CD14-positive monocyte (primary cell): ENCODE results near the gene ZCCHC2. TPM values are rescaled to one million over a fixed set of nuclear protein-coding genes. Genes with fewer than 3 reads are reported as not detected.

Source experiments
- DNase-seq, 3 donors: peaks; one replicate each; pipeline ENCODE4 v3.0.0-alpha.2; 2011 to 2022
- H2AFZ ChIP-seq: 2 replicates; pipeline ENCODE4 v1.6.0; 2012; ENCODE audit warnings: mild to moderate bottlenecking, low read depth, low read length, inconsistent platforms; ENCODE audit not compliant: insufficient read depth, poor library complexity, severe bottlenecking
- H3K27ac ChIP-seq, 2 donors: 1 replicate in 1 of 2; 2 replicates in 1 of 2; pipeline ENCODE4 v1.5.1; 2012 to 2013; ENCODE audit warnings: low read length in 2 of 2, control low read depth in 1 of 2, inconsistent platforms in 1 of 2, low read depth in 1 of 2, mild to moderate bottlenecking in 1 of 2
- H3K27me3 ChIP-seq, 2 donors: one replicate each; pipeline versions ENCODE4 v1.6.0 to v1.6.1; 2011 to 2013; ENCODE audit warnings: low read length in 2 of 2; ENCODE audit not compliant: control insufficient read depth in 2 of 2, insufficient read depth in 2 of 2
- H3K36me3 ChIP-seq, 2 donors: replicated peaks in 1 of 2; 1 replicate in 1 of 2; 2 replicates in 1 of 2; pipeline versions ENCODE4 v1.5.1 to v1.6.1; 2012 to 2013; ENCODE audit warnings: low read length in 2 of 2, control low read depth in 1 of 2, inconsistent platforms in 1 of 2, mild to moderate bottlenecking in 1 of 2; ENCODE audit not compliant: insufficient read depth in 2 of 2, control insufficient read depth in 1 of 2
- H3K4me1 ChIP-seq, 2 donors: 1 replicate in 1 of 2; 2 replicates in 1 of 2; pipeline versions ENCODE4 v1.5.1 to v1.6.1; 2012 to 2013; ENCODE audit warnings: low read length in 2 of 2, control low read depth in 1 of 2, inconsistent platforms in 1 of 2, mild to moderate bottlenecking in 1 of 2, moderate library complexity in 1 of 2; ENCODE audit not compliant: insufficient read depth in 2 of 2, control insufficient read depth in 1 of 2
- H3K4me2 ChIP-seq: replicated peaks from 2 replicates; pipeline ENCODE3; 2012; ENCODE audit warnings: low read length, moderate library complexity, mild to moderate bottlenecking; ENCODE audit not compliant: poor library complexity, severe bottlenecking; ENCODE audit errors: extremely low read depth
- H3K4me3 ChIP-seq, 3 experiments: fragments of 200-600 bp in 1 of 3; sonication (generic) in 1 of 3; replicated peaks in 1 of 3; 1 replicate in 2 of 3; 2 replicates in 1 of 3; pipeline ENCODE4 v1.5.1; 2011 to 2013; ENCODE audit warnings: low read length in 3 of 3, mild to moderate bottlenecking in 3 of 3, control low read depth in 2 of 3, low read depth in 2 of 3, inconsistent platforms in 1 of 3, moderate library complexity in 1 of 3
- H3K79me2 ChIP-seq: 2 replicates; pipeline ENCODE4 v1.6.0; 2012; ENCODE audit warnings: mild to moderate bottlenecking, control low read depth, inconsistent platforms, low read length, moderate library complexity; ENCODE audit not compliant: insufficient read depth
- H3K9ac ChIP-seq: 2 replicates; pipeline ENCODE4 v1.6.0; 2017; ENCODE audit warnings: low read length, mild to moderate bottlenecking; ENCODE audit not compliant: insufficient read depth, poor library complexity, severe bottlenecking
- H3K9me3 ChIP-seq, 2 donors: replicated peaks in 1 of 2; 1 replicate in 1 of 2; 2 replicates in 1 of 2; pipeline versions ENCODE4 v1.5.1 to v1.6.1; 2012 to 2013; ENCODE audit warnings: low read length in 2 of 2, control low read depth in 1 of 2; ENCODE audit not compliant: control insufficient read depth in 1 of 2, insufficient read depth in 1 of 2
- H4K20me1 ChIP-seq: 2 replicates; pipeline ENCODE4 v1.6.0; 2012; ENCODE audit warnings: mild to moderate bottlenecking, low read length, control low read depth, moderate library complexity; ENCODE audit not compliant: insufficient read depth
- H3K27ac Mint-ChIP-seq, 7 donors: one replicate each; pipeline ENCODE4 v1.8.0; 2020; ENCODE audit warnings: mild to moderate bottlenecking in 7 of 7, mixed read lengths in 7 of 7, moderate library complexity in 6 of 7, inconsistent platforms in 2 of 7
- H3K27me3 Mint-ChIP-seq, 3 donors: one replicate each; pipeline ENCODE4 v1.8.0; 2021 to 2022; ENCODE audit warnings: low read depth in 3 of 3, mild to moderate bottlenecking in 3 of 3, mixed read lengths in 3 of 3, moderate library complexity in 3 of 3, inconsistent platforms in 1 of 3
- H3K36me3 Mint-ChIP-seq, 2 donors: one replicate each; pipeline ENCODE4 v1.8.0; 2020; ENCODE audit warnings: mixed read lengths in 2 of 2, inconsistent platforms in 1 of 2, mild to moderate bottlenecking in 1 of 2
- H3K4me1 Mint-ChIP-seq: one replicate; pipeline ENCODE4 v1.8.0; 2020; ENCODE audit warnings: mild to moderate bottlenecking, mixed read lengths
- H3K4me3 Mint-ChIP-seq, 2 donors: one replicate each; pipeline ENCODE4 v1.8.0; 2020; ENCODE audit warnings: mild to moderate bottlenecking in 2 of 2, mixed read lengths in 2 of 2, moderate library complexity in 1 of 2
- H3K9me3 Mint-ChIP-seq, 7 donors: one replicate each; pipeline ENCODE4 v1.8.0; 2020 to 2022; ENCODE audit warnings: mixed read lengths in 7 of 7, mild to moderate bottlenecking in 6 of 7, moderate library complexity in 6 of 7, inconsistent platforms in 2 of 7
- CTCF ChIP-seq: fragments of 200-600 bp; IDR thresholded peaks from one replicate; pipeline ENCODE4 v1.8.0; 2022; ENCODE audit warnings: antibody characterized with exemption, mild to moderate bottlenecking
- WGBS: methylation state at CpG from one replicate; pipeline ENCODE4 v1.1.5; 2013; ENCODE audit warnings: missing lambda C conversion rate; ENCODE audit not compliant: insufficient coverage; 5-methylcytosine and 5-hydroxymethylcytosine counted together
- intact Hi-C, 2 donors: fragments of 100-400 bp; cut with micrococcal nuclease; formaldehyde crosslinking; loops; one replicate each; pipeline versions ENCODE4 v1.15.0 to v1.15.1; 2023
- polyA plus RNA-seq, 3 donors: library from polyadenylated mRNA; depleted of rRNA in 1 of 3; unstranded in 2 of 3; stranded (reverse) in 1 of 3; fragments of 300-500 nt in 2 of 3; fragments of >200 nt in 1 of 3; fragmentation: Illumina TruSeq in 2 of 3; gene quantifications; 1 replicate in 2 of 3; 2 replicates in 1 of 3; pipeline ENCODE4 v1.2.3, GENCODE V29; 2012 to 2021

The ZCCHC2 gene
- polyA plus RNA-seq, 3 donors = 0.59 to 24.9 (median 0.71) TPM

- no peak for DNase-seq
- Histone ChIP-seq H3K27ac (no peak overlapping the region), H2AFZ (no peak overlapping the region), H3K36me3 (no peaks in the 10 kb centered on the region), H3K9me3 (no peaks in the 10 kb centered on the region), H3K9ac (no peak overlapping the region), H3K79me2 (no peaks in the 10 kb centered on the region), H3K27me3 (no peaks in the 10 kb centered on the region), H3K4me3 (no peak overlapping the region), H3K4me1 (peaks cover under 1 to 2% of the 10 kb centered on the region in 2 donors), H3K4me2 (no peak overlapping the region), H4K20me1 (no peaks in the 10 kb centered on the region)
- Mint-ChIP-seq H3K4me3 (no peak overlapping the region), H3K36me3 (no peaks in the 10 kb centered on the region), H3K4me1 (peaks cover 3% of the 10 kb centered on the region), H3K27me3 (peaks cover 0 to 5% (median 0%) of the 10 kb centered on the region in 3 donors), H3K9me3 (no peaks in the 10 kb centered on the region), H3K27ac (no peak overlapping the region)
- TF ChIP-seq CTCF = no peak
- intact Hi-C loops = no loop called here
- 96% methylated on average over 13 of the region's 17 CpGs for WGBS
These were observed 29.6 kb upstream of the ZCCHC2 start for GRCh38 chr18:62493033-62493862.

- H3K36me3 Mint-ChIP-seq = no peaks in the 10 kb centered on the region
- no CpG with 5 or more reads among the region's 3 CpGs for WGBS
- no peak overlapping the region for H3K27ac ChIP-seq
- no peak for TF ChIP-seq CTCF
- peaks cover 0 to 5% (median 1%) of the 10 kb centered on the region in 3 donors for H3K27me3 Mint-ChIP-seq
- H3K4me3 ChIP-seq = no peak overlapping the region
- no peak overlapping the region for H3K4me2 ChIP-seq
- DNase-seq = no peak
- H4K20me1 ChIP-seq = no peaks in the 10 kb centered on the region
- no peaks in the 10 kb centered on the region for H3K27me3 ChIP-seq
- peaks cover 16% of the 10 kb centered on the region in 2 donors for H3K4me1 ChIP-seq
- H3K4me1 Mint-ChIP-seq = peaks cover 17% of the 10 kb centered on the region
- H3K9me3 Mint-ChIP-seq = no peaks in the 10 kb centered on the region
- H3K4me3 Mint-ChIP-seq = no peak overlapping the region
- H3K27ac Mint-ChIP-seq = no peak overlapping the region
- H3K36me3 ChIP-seq = no peaks in the 10 kb centered on the region
- intact Hi-C loops = no loop called here
- no peaks in the 10 kb centered on the region for H3K9me3 ChIP-seq
- H3K9ac ChIP-seq = no peak overlapping the region
- H3K79me2 ChIP-seq = no peaks in the 10 kb centered on the region
- H2AFZ ChIP-seq = no peak overlapping the region
These were observed 28.1 kb upstream of the ZCCHC2 start for GRCh38 chr18:62494764-62495163.
